K562 (cell line): ENCODE data around the gene NUPR1. TPM values are rescaled to one million over a fixed set of nuclear protein-coding genes. Genes with fewer than 3 reads are reported as not detected.

Experiments used
- BHLHE40 ChIP-seq: IDR thresholded peaks from 2 replicates; pipeline ENCODE4 v1.6.1; 2011; ENCODE audit warnings: low read length, improper control_type of control experiment
- FOS ChIP-seq: IDR thresholded peaks from 3 replicates; pipeline ENCODE4 v1.6.1; 2011; ENCODE audit not compliant: insufficient read length; ENCODE audit errors: extremely low read depth
- GABPA ChIP-seq: fragments of 200-800 bp; sonication (Bioruptor generic); conservative IDR thresholded peaks from 2 replicates; pipeline ENCODE4 v1.6.1; 2016; ENCODE audit warnings: low read depth, missing genetic modification characterization, missing compliant biosample characterization
- HIVEP1 ChIP-seq: fragments of 250-450 bp; sonication (Bioruptor Pico); IDR thresholded peaks from 2 replicates; pipeline ENCODE4 v1.4.0; 2020; ENCODE audit warnings: mild to moderate bottlenecking
- L3MBTL2 ChIP-seq: fragments of 450-650 bp; IDR thresholded peaks from 2 replicates; pipeline ENCODE4 v1.6.1; 2016; ENCODE audit warnings: mild to moderate bottlenecking, moderate library complexity
- MAZ ChIP-seq, 2 experiments: fragments of 450-650 bp in 1 of 2; sonication (generic) in 1 of 2; formaldehyde crosslinking; IDR thresholded peaks in 1 of 2; conservative IDR thresholded peaks in 1 of 2; 2 replicates each; pipeline versions ENCODE4 v1.4.0 to v1.5.0; 2020; ENCODE audit warnings: mild to moderate bottlenecking in 1 of 2, missing genetic modification reagents in 1 of 2
- MTA1 ChIP-seq: fragments of 450-650 bp; IDR thresholded peaks from 2 replicates; pipeline ENCODE4 v1.6.1; 2017; ENCODE audit warnings: borderline replicate concordance
- MYC ChIP-seq, 2 experiments: fragments of 250-450 bp in 1 of 2; sonication (Bioruptor Pico) in 1 of 2; IDR thresholded peaks; 2 replicates each; pipeline versions ENCODE4 v1.5.1 to v1.6.1; 2012 to 2021; ENCODE audit warnings: low read depth in 2 of 2, borderline replicate concordance in 1 of 2, improper control_type of control experiment in 1 of 2, low read length in 1 of 2, mild to moderate bottlenecking in 1 of 2, moderate library complexity in 1 of 2
- NR1H2 ChIP-seq: sonication (generic); formaldehyde crosslinking; IDR thresholded peaks from 2 replicates; pipeline ENCODE4 v1.4.0; 2020; ENCODE audit warnings: mild to moderate bottlenecking, missing genetic modification reagents
- PHB2 ChIP-seq: fragments of 450-650 bp; IDR thresholded peaks from 2 replicates; pipeline ENCODE4 v1.6.1; 2017; ENCODE audit warnings: low read depth
- PHF8 ChIP-seq: fragments of 200-600 bp; sonication (generic); IDR thresholded peaks from 2 replicates; pipeline ENCODE4 v1.6.1; 2012; ENCODE audit warnings: mixed run types, mild to moderate bottlenecking, inconsistent platforms, low read length, moderate library complexity, borderline replicate concordance
- RAD21 ChIP-seq, 2 experiments: fragments of 250-450 bp in 1 of 2; fragments of 450-650 bp in 1 of 2; sonication (Bioruptor Pico) in 1 of 2; formaldehyde crosslinking in 1 of 2; IDR thresholded peaks in 1 of 2; conservative IDR thresholded peaks in 1 of 2; 2 replicates each; pipeline versions ENCODE4 v1.4.0 to v1.8.0; 2020 to 2022; ENCODE audit warnings: mild to moderate bottlenecking in 2 of 2, moderate library complexity in 1 of 2
- SIN3A ChIP-seq, 2 experiments: fragments of 150-350 bp in 1 of 2; IDR thresholded peaks; 2 replicates each; pipeline ENCODE4 v1.6.1; 2011 to 2016; ENCODE audit warnings: borderline replicate concordance in 2 of 2, low read depth in 2 of 2, low read length in 2 of 2, mild to moderate bottlenecking in 2 of 2, moderate library complexity in 2 of 2; ENCODE audit not compliant: control insufficient read depth in 1 of 2
- SMARCE1 ChIP-seq: fragments of 450-650 bp; IDR thresholded peaks from 2 replicates; pipeline ENCODE4 v1.7.1; 2016; ENCODE audit warnings: mild to moderate bottlenecking
- SPI1 ChIP-seq: IDR thresholded peaks from 2 replicates; pipeline ENCODE4 v1.6.1; 2011; ENCODE audit warnings: low read depth, low read length, control low read depth, borderline replicate concordance
- SRSF3 ChIP-seq: fragments of 200-400 bp; formaldehyde crosslinking; IDR thresholded peaks from 2 replicates; pipeline ENCODE4 v1.6.1; 2016; ENCODE audit warnings: mild to moderate bottlenecking, low read length, moderate library complexity; ENCODE audit not compliant: insufficient read depth
- TOE1 ChIP-seq, 2 experiments: fragments of 450-650 bp in 1 of 2; sonication (generic) in 1 of 2; formaldehyde crosslinking in 1 of 2; IDR thresholded peaks; 2 replicates each; pipeline versions ENCODE4 v1.7.1 to v1.8.0; 2016 to 2022; ENCODE audit warnings: borderline replicate concordance in 2 of 2, mild to moderate bottlenecking in 2 of 2, antibody characterized with exemption in 1 of 2, inconsistent platforms in 1 of 2, low read depth in 1 of 2, missing genetic modification reagents in 1 of 2, moderate library complexity in 1 of 2
- XRCC3 ChIP-seq: fragments of 450-650 bp; IDR thresholded peaks from 2 replicates; pipeline ENCODE4 v1.6.1; 2017; ENCODE audit warnings: mild to moderate bottlenecking, moderate library complexity
- ZBTB17 ChIP-seq: fragments of 450-650 bp; formaldehyde crosslinking; IDR thresholded peaks from 2 replicates; pipeline ENCODE4 v1.4.0; 2020; ENCODE audit warnings: mild to moderate bottlenecking
- ZBTB8A ChIP-seq: fragments of 450-650 bp; IDR thresholded peaks from 2 replicates; pipeline ENCODE4 v1.6.1; 2018; ENCODE audit warnings: mild to moderate bottlenecking, moderate library complexity; ENCODE audit not compliant: partially characterized antibody
- ZFX ChIP-seq: sonication (generic); formaldehyde crosslinking; IDR thresholded peaks from 2 replicates; pipeline ENCODE4 v1.8.0; 2022; ENCODE audit warnings: mild to moderate bottlenecking, missing genetic modification reagents, moderate library complexity
- ZNF197 ChIP-seq: fragments of 200-800 bp; sonication (Bioruptor generic); IDR thresholded peaks from 2 replicates; pipeline ENCODE4 v1.6.1; 2016; ENCODE audit warnings: low read depth, missing genetic modification characterization, missing compliant biosample characterization
- ZNF280B ChIP-seq: fragments of 250-450 bp; sonication (Bioruptor Pico); IDR thresholded peaks from 2 replicates; pipeline ENCODE4 v1.5.1; 2021; ENCODE audit warnings: mild to moderate bottlenecking
- ZNF311 ChIP-seq: fragments of 250-450 bp; sonication (Bioruptor Pico); IDR thresholded peaks from 2 replicates; pipeline ENCODE4 v1.4.0; 2020; ENCODE audit warnings: mild to moderate bottlenecking, moderate library complexity
- polyA plus RNA-seq, 8 experiments: library from polyadenylated mRNA; depleted of rRNA in 4 of 8; stranded (reverse) in 5 of 8; unstranded in 3 of 8; fragments of >200 nt; fragmentation: Nextera tagmentation in 2 of 8; fragmentation: Illumina TruSeq in 1 of 8; extraction: Ambion mirVana in 2 of 8; extraction: Trizol in 1 of 8; gene quantifications; 2 replicates each; pipeline versions ENCODE4 v1.2.1 to v1.2.3, GENCODE V29; 2011 to 2014; ENCODE audit warnings: inconsistent platforms in 1 of 8, missing spikeins in 1 of 8
- total RNA-seq, 7 experiments: library from RNA; depleted of rRNA in 6 of 7; stranded (reverse); fragments of >200 nt in 6 of 7; fragmentation: Illumina TruSeq in 2 of 7; extraction: Trizol in 2 of 7; gene quantifications; 2 replicates each; pipeline versions ENCODE4 v1.2.1 to v1.2.3, GENCODE V29; 2011 to 2021; ENCODE audit warnings: low replicate concordance in 1 of 7
- TF ChIP-seq, protein P1 (sequence below), 2 experiments: fragments of 250-450 bp in 1 of 2; fragments of 450-650 bp in 1 of 2; sonication (Bioruptor Pico) in 1 of 2; IDR thresholded peaks; 2 replicates each; pipeline versions ENCODE4 v1.6.1 to v1.8.0; 2016 to 2021; ENCODE audit warnings: mild to moderate bottlenecking in 2 of 2, moderate library complexity in 2 of 2, missing compliant biosample characterization in 1 of 2, missing genetic modification characterization in 1 of 2

NUPR1 gene
- total and polyA plus RNA-seq, 9 of the 15 experiments (the other 6 are each of a cell fraction or from before 2014, with no cell fraction given), result 0.07 to 1.5 (median 0.27) TPM

- TF ChIP-seq SIN3A (IDR thresholded peaks at IDR 0.05; ENCODE audit: borderline replicate concordance in 2 of 2, control insufficient read depth in 1 of 2, low read depth in 2 of 2, low read length in 2 of 2) (peak in 1 of 2 experiments; percentile 50; a peak in 1 of 4 replicates), MYC (IDR thresholded peaks at IDR 0.05; ENCODE audit: low read depth, low read length) (peak; percentile 70), MYC (CRISPR knock-in tag; IDR thresholded peaks at IDR 0.05; ENCODE audit: borderline replicate concordance, low read depth) (no peak), L3MBTL2 (no peak), PHF8 (peak; percentile 54; the same call in 1 of the 2 replicates), MTA1 (0 out of 2 replicates have a peak, but pooled peaks have one; percentile 14), GABPA (tag) (no peak), HIVEP1 (no peak), PHB2 (no peak), ZBTB8A (no peak), FOS (no peak), SRSF3 (no peak), ZNF311 (no peak), SPI1 (peak; percentile 81), ZNF197 (CRISPR knock-in tag) (0 out of 2 replicates have a peak, but pooled peaks have one; percentile 2), ZFX (CRISPR knock-in tag) (no peak), MAZ (CRISPR knock-in tag; conservative IDR thresholded peaks at IDR 0.05 in 1 of 2, IDR thresholded peaks at IDR 0.05 in 1 of 2) (peak in 1 of 2 experiments; percentile 38; a peak in 3 of 4 replicates), XRCC3 (no peak), SMARCE1 (peak; percentile 48; the same call in 1 of the 2 replicates), TOE1 (IDR thresholded peaks at IDR 0.05; ENCODE audit: borderline replicate concordance) (no peak), TOE1 (CRISPR knock-in tag; IDR thresholded peaks at IDR 0.05; ENCODE audit: borderline replicate concordance, low read depth) (0 out of 2 replicates have a peak, but pooled peaks have one; percentile 54), NR1H2 (CRISPR knock-in tag) (peak; percentile 89; the same call in 1 of the 2 replicates), RAD21 (CRISPR knock-in tag; conservative IDR thresholded peaks at IDR 0.05 in 1 of 2, IDR thresholded peaks at IDR 0.05 in 1 of 2) (peak; percentile 25 to 45; a peak in 3 of 4 replicates), BHLHE40 (peak; percentile 55; the same call in 1 of the 2 replicates), ZNF280B (CRISPR knock-in tag) (no peak), ZBTB17 (0 out of 2 replicates have a peak, but pooled peaks have one; percentile 19)
- TF ChIP-seq, protein P1, sequence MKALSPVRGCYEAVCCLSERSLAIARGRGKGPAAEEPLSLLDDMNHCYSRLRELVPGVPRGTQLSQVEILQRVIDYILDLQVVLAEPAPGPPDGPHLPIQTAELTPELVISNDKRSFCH (CRISPR knock-in tag; IDR thresholded peaks at IDR 0.05), result no peak
- TF ChIP-seq, protein P1 (tag; IDR thresholded peaks at IDR 0.05), result 0 out of 2 replicates have a peak, but pooled peaks have one; percentile 13
These were observed 47.4 kb downstream of the NUPR1 start (continued) for GRCh38 chr16:28491230-28491969.
